ENCODE measurements around the gene C1GALT1C1L. TPM values are rescaled to one million over a fixed set of nuclear protein-coding genes. Genes with fewer than 3 reads are reported as not detected.
A peak's percentile ranks its signal among the peaks of the same experiment; 100 is the strongest.
"Not testable (repeated sequence)": the region's sequence is repeated elsewhere in the genome, so short reads cannot be mapped to it uniquely, and the experiment has no call there.

Gene C1GALT1C1L
- total and polyA plus RNA-seq, 2 of the 13 experiments (the other 11 are each of a cell fraction or from before 2014, with no cell fraction given), result 1.3 to 2.4 TPM

DNA sequence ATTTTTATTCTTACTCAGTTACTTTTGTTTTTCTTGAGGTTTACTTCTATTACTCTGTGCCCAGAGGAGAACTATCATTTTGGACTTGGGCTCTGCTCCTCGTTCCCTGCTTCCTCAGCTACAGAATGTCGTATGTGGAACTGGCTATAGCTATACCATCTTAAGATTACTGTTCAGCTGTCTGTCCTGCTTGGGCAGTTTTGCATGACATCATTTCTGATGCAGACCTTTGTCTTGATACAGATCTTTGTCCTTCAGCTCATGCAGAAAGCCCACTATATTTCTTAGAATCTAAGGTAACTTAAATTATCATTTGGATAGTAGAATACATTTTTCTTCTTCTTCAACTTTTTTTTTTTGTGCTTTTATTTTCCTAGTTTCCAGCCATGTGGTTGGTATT, 13.8 kb upstream of the C1GALT1C1L start:
- WGBS (ENCODE audit: low lambda C conversion rate), result 36% methylated on average over 2 of the region's 2 CpGs
- Histone ChIP-seq H3K79me2 (ENCODE audit: insufficient read depth, low read length) (no peaks in the 10 kb centered on the region), H3K36me3 (replicated peaks in 1 of 2; ENCODE audit: control insufficient read depth in 1 of 2, insufficient read depth in 2 of 2, low read length in 2 of 2) (no peaks in the 10 kb centered on the region), H2AFZ (ENCODE audit: low read length) (no peak overlapping the region), H4K20me1 (ENCODE audit: insufficient read depth, low read length) (no peaks in the 10 kb centered on the region), H3K4me3 (replicated peaks in 1 of 3; ENCODE audit: insufficient read depth in 1 of 3, low read depth in 2 of 3, low read length in 3 of 3) (no peak overlapping the region), H3K4me1 (ENCODE audit: insufficient read depth, low read length) (no peaks in the 10 kb centered on the region), H3K9me3 (ENCODE audit: low read length) (no peaks in the 10 kb centered on the region), H3K4me2 (ENCODE audit: low read depth, low read length) (no peak overlapping the region), H3K27ac (ENCODE audit: extremely low read length, insufficient read depth, low read length) (no peak overlapping the region), H3K27me3 (ENCODE audit: control insufficient read depth in 1 of 2, insufficient read depth in 2 of 2, low read length in 2 of 2) (no peaks in the 10 kb centered on the region), H3K9ac (ENCODE audit: insufficient read depth, low read depth, low read length) (no peak overlapping the region)
- intact Hi-C loops (cut with micrococcal nuclease; ENCODE audit: unreplicated experiment) (no loop called here), in situ Hi-C loops (cut with HindIII; ENCODE audit: extremely low pct_ligation_motif_present, low pct_unique_long_range_greater_than_20kb) (no loop called here)
- ChIA-PET POLR2A (no interaction called here), CTCF (ENCODE audit: low intra/inter-chr PET ratio, low total read pairs) (no interaction called here)
- FAIRE-seq, result no peak
- no peak for ATAC-seq
- BruUV-seq (replicated peaks), result no TSS peak
- TF ChIP-seq ZNF672 (CRISPR knock-in tag; IDR thresholded peaks at IDR 0.05), result no peak
- peak; percentile 82 for TF ChIP-seq ATF7 (IDR thresholded peaks at IDR 0.05)
- TF ChIP-seq ATF7 (CRISPR knock-in tag; IDR thresholded peaks at IDR 0.05), result no peak
- no peak for DNase-seq (ENCODE audit: low spot score)

DNA sequence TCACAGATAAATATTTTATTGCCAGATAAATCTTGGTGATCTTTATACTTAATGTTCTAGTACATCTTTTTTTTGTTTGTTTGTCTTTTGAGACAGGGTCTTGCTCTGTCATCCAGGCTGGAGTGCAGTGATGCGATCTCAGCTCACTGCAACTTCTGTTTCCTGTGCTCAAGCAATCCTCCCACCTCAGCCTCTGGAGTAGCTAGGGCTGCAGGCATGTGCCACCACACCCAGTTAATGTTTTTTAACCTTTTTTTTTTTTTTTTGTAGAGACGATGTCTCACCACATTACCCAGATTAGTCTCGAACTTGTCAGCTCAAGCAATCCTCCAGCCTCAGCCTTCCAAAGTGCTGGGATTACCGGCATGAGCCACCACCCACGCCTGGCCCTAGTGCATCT, 9.1 kb upstream of the C1GALT1C1L start:
- CTCF ChIA-PET (ENCODE audit: low intra/inter-chr PET ratio, low total read pairs), result no interaction called here
- Histone ChIP-seq H2AFZ (ENCODE audit: low read length) (no peak overlapping the region), H3K79me2 (ENCODE audit: insufficient read depth, low read length) (no peaks in the 10 kb centered on the region), H3K9ac (ENCODE audit: insufficient read depth, low read depth, low read length) (no peak overlapping the region), H3K4me1 (ENCODE audit: insufficient read depth, low read length) (no peaks in the 10 kb centered on the region), H3K27me3 (ENCODE audit: control insufficient read depth in 1 of 2, insufficient read depth in 2 of 2, low read length in 2 of 2) (no peaks in the 10 kb centered on the region), H3K27ac (ENCODE audit: extremely low read length, insufficient read depth, low read length) (no peak overlapping the region), H3K36me3 (replicated peaks in 1 of 2; ENCODE audit: control insufficient read depth in 1 of 2, insufficient read depth in 2 of 2, low read length in 2 of 2) (no peaks in the 10 kb centered on the region), H3K4me3 (replicated peaks in 1 of 3; ENCODE audit: insufficient read depth in 1 of 3, low read depth in 2 of 3, low read length in 3 of 3) (no peak overlapping the region), H4K20me1 (ENCODE audit: insufficient read depth, low read length) (no peaks in the 10 kb centered on the region), H3K4me2 (ENCODE audit: low read depth, low read length) (no peak overlapping the region), H3K9me3 (ENCODE audit: low read length) (no peaks in the 10 kb centered on the region)
- ATAC-seq, result no peak
- POLR2A ChIA-PET, result no interaction called here
- TF ChIP-seq, protein P1, sequence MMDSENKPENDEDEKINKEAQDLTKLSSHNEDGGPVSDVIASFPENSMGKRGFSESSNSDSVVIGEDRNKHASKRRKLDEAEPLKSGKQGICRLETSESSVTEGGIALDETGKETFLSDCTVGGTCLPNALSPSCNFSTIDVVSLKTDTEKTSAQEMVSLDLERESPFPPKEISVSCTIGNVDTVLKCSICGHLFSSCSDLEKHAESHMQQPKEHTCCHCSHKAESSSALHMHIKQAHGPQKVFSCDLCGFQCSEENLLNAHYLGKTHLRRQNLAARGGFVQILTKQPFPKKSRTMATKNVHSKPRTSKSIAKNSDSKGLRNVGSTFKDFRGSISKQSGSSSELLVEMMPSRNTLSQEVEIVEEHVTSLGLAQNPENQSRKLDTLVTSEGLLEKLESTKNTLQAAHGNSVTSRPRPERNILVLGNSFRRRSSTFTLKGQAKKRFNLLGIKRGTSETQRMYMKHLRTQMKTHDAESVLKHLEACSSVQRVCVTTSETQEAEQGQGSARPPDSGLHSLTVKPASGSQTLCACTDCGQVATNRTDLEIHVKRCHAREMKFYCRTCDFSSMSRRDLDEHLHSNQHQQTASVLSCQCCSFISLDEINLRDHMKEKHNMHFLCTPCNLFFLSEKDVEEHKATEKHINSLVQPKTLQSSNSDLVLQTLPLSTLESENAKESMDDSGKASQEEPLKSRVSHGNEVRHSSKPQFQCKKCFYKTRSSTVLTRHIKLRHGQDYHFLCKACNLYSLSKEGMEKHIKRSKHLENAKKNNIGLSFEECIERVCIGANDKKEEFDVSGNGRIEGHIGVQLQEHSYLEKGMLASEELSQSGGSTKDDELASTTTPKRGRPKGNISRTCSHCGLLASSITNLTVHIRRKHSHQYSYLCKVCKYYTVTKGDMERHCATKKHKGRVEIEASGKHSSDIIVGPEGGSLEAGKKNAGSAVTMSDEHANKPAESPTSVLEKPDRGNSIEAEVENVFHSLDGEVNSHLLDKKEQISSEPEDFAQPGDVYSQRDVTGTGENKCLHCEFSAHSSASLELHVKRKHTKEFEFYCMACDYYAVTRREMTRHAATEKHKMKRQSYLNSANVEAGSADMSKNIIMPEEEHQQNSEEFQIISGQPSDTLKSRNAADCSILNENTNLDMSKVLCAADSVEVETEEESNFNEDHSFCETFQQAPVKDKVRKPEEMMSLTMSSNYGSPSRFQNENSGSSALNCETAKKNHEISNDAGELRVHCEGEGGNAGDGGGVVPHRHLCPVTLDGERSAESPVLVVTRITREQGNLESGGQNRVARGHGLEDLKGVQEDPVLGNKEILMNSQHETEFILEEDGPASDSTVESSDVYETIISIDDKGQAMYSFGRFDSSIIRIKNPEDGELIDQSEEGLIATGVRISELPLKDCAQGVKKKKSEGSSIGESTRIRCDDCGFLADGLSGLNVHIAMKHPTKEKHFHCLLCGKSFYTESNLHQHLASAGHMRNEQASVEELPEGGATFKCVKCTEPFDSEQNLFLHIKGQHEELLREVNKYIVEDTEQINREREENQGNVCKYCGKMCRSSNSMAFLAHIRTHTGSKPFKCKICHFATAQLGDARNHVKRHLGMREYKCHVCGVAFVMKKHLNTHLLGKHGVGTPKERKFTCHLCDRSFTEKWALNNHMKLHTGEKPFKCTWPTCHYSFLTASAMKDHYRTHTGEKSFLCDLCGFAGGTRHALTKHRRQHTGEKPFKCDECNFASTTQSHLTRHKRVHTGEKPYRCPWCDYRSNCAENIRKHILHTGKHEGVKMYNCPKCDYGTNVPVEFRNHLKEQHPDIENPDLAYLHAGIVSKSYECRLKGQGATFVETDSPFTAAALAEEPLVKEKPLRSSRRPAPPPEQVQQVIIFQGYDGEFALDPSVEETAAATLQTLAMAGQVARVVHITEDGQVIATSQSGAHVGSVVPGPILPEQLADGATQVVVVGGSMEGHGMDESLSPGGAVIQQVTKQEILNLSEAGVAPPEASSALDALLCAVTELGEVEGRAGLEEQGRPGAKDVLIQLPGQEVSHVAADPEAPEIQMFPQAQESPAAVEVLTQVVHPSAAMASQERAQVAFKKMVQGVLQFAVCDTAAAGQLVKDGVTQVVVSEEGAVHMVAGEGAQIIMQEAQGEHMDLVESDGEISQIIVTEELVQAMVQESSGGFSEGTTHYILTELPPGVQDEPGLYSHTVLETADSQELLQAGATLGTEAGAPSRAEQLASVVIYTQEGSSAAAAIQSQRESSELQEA (CRISPR knock-in tag; IDR thresholded peaks at IDR 0.05; ENCODE audit: not compliant biosample characterization), result no peak
- no TSS peak for BruUV-seq (replicated peaks)
- DNase-seq (ENCODE audit: low spot score), result no peak
- in situ Hi-C loops (cut with HindIII; ENCODE audit: extremely low pct_ligation_motif_present, low pct_unique_long_range_greater_than_20kb) (no loop called here), intact Hi-C loops (cut with micrococcal nuclease; ENCODE audit: unreplicated experiment) (no loop called here)
- FAIRE-seq, result no peak
- WGBS (ENCODE audit: low lambda C conversion rate), result 54% methylated on average over 5 of the region's 5 CpGs

DNA sequence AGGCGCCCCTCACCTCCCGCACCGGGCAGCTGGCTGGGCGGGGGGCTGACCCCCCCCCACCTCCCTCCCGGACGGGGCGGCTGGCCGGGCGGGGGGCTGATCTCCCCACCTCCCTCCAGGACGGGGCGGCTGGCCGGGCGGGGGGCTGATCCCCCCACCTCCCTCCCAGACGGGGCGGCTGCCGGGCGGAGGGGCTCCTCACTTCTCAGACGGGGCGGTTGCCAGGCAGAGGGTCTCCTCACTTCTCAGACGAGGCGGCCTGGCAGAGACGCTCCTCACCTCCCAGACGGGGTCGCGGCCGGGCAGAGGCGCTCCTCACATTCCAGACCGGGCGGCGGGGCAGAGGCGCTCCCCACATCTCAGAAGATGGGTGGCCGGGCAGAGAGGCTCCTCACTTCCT, 1.6 kb upstream of the C1GALT1C1L start:
- not testable (repeated sequence) for FAIRE-seq

More for the DNA sequence above, 1.6 kb upstream of the C1GALT1C1L start:
- H3K4me3 ChIP-seq (replicated peaks in 1 of 3; ENCODE audit: insufficient read depth in 1 of 3, low read depth in 2 of 3, low read length in 3 of 3); ATAC-seq; H3K36me3 ChIP-seq (replicated peaks in 1 of 2; ENCODE audit: control insufficient read depth in 1 of 2, insufficient read depth in 2 of 2, low read length in 2 of 2); H3K79me2 ChIP-seq (ENCODE audit: insufficient read depth, low read length); H3K27ac ChIP-seq (ENCODE audit: extremely low read length, insufficient read depth, low read length); DNase-seq (ENCODE audit: low spot score); H4K20me1 ChIP-seq (ENCODE audit: insufficient read depth, low read length); BruUV-seq (replicated peaks); in situ Hi-C loops (cut with HindIII; ENCODE audit: extremely low pct_ligation_motif_present, low pct_unique_long_range_greater_than_20kb); H3K9ac ChIP-seq (ENCODE audit: insufficient read depth, low read depth, low read length); H3K4me2 ChIP-seq (ENCODE audit: low read depth, low read length); H3K27me3 ChIP-seq (ENCODE audit: control insufficient read depth in 1 of 2, insufficient read depth in 2 of 2, low read length in 2 of 2); H3K9me3 ChIP-seq (ENCODE audit: low read length); H2AFZ ChIP-seq (ENCODE audit: low read length); CTCF ChIA-PET (ENCODE audit: low intra/inter-chr PET ratio, low total read pairs); POLR2A ChIA-PET: not testable (repeated sequence)
- intact Hi-C loops (cut with micrococcal nuclease; ENCODE audit: unreplicated experiment), result loop anchor here (2.0 kb wide), 1 partner anchor 43 kb away; no protein-coding TSS in a partner anchor
- WGBS (ENCODE audit: low lambda C conversion rate), result 95% methylated on average over 19 of the region's 32 CpGs
- peaks cover 17% of the 10 kb centered on the region for H3K4me1 ChIP-seq (ENCODE audit: insufficient read depth, low read length)
